HPDE6-E6E7 (cell line): ENCODE data around the gene ADRA2B.

Experiments used
- DNase-seq: peaks from one replicate; pipeline ENCODE4 v3.0.0; 2011; ENCODE audit warnings: missing footprints; ENCODE audit errors: extremely low spot score

The ADRA2B gene

GRCh38 chr2:96105994-96106715 is 10.2 kb downstream of the ADRA2B start:
- no peak for DNase-seq

GRCh38 chr2:96105152-96105915 is 11.0 kb downstream of the ADRA2B start:
- DNase-seq: no peak

- DNase-seq: no peak
Observed at GRCh38 chr2:96104487-96104861, 11.9 kb downstream of the ADRA2B start.

- no peak for DNase-seq
Observed at GRCh38 chr2:96103761-96104486, 12.4 kb downstream of the ADRA2B start.

GRCh38 chr2:96103187-96103601 is 13.2 kb downstream of the ADRA2B start:
- no peak for DNase-seq

GRCh38 chr2:96102596-96103186 is 13.7 kb downstream of the ADRA2B start:
- DNase-seq: no peak

- no peak for DNase-seq
Observed at GRCh38 chr2:96100893-96101304, 15.5 kb downstream of the ADRA2B start.

- no peak for DNase-seq
Observed at GRCh38 chr2:96099861-96100798, 16.2 kb downstream of the ADRA2B start.

- DNase-seq: no peak
Observed at GRCh38 chr2:96098900-96099590, 17.3 kb downstream of the ADRA2B start.

GRCh38 chr2:96097951-96098823 is 18.2 kb downstream of the ADRA2B start:
- no peak for DNase-seq

GRCh38 chr2:96097441-96097840 is 18.9 kb downstream of the ADRA2B start:
- no peak for DNase-seq

GRCh38 chr2:96095116-96095636 is 21.2 kb downstream of the ADRA2B start:
- no peak for DNase-seq

- no peak for DNase-seq
Observed at GRCh38 chr2:96093528-96093927, 22.8 kb downstream of the ADRA2B start.

GRCh38 chr2:96092951-96093350 is 23.4 kb downstream of the ADRA2B start:
- no peak for DNase-seq

- no peak for DNase-seq
Observed at GRCh38 chr2:96092573-96092877, 23.8 kb downstream of the ADRA2B start.

GRCh38 chr2:96091711-96092572 is 24.4 kb downstream of the ADRA2B start:
- DNase-seq: no peak

- no peak for DNase-seq
Observed at GRCh38 chr2:96091141-96091710, 25.1 kb downstream of the ADRA2B start.
